Embryonic facial prominence (tissue), 1 donor: ENCODE data around the gene MYO1E.
"Not testable (repeated sequence)": the region's sequence is repeated elsewhere in the genome, so short reads cannot be mapped to it uniquely, and the experiment has no call there.

Source experiments
- DNase-seq: peaks from one replicate; pipeline ENCODE4 v3.0.0-alpha.2; 2016; ENCODE audit errors: extremely low spot score

The MYO1E gene

GRCh38 chr15:59292442-59293151 is 80.1 kb downstream of the MYO1E start:
- DNase-seq: no peak

DNA sequence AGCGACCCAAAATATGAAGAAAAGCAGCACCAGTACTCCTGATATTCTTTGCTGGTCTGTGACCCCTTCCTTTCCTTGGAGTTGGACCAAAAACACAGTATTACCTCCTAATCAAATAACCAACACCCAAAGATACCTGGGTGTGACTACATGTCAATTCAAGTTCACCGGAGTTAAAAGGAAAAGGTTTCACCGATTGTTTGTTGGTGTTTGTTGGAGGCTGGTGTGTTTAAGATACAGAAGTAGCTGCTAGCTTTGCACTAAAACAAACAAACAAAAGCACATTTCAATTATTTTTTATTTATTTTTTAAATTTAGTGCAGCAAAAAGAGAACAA is 81.5 kb downstream of the MYO1E start:
- no peak for DNase-seq

GRCh38 chr15:59290295-59291212 is 82.1 kb downstream of the MYO1E start:
- DNase-seq: no peak

DNA sequence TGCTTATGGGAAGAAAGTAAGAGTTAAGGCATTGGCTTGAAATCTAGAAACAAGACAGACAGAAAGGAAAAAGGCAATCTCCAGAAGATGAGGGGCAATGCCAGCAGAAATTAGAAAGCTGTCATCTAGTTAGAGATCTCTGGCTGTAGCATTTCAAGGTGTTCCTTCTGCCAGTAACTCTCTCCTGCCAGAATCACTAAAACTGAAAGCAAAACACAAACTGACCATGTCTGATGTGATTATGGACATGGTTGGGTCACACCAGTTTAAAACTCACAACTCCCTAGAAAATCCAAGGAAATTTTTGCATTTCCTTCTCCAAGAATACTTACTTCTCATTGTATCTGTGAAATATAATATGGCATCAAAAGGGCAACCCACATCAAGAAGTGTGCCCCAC is 83.1 kb downstream of the MYO1E start:
- DNase-seq: no peak

DNA sequence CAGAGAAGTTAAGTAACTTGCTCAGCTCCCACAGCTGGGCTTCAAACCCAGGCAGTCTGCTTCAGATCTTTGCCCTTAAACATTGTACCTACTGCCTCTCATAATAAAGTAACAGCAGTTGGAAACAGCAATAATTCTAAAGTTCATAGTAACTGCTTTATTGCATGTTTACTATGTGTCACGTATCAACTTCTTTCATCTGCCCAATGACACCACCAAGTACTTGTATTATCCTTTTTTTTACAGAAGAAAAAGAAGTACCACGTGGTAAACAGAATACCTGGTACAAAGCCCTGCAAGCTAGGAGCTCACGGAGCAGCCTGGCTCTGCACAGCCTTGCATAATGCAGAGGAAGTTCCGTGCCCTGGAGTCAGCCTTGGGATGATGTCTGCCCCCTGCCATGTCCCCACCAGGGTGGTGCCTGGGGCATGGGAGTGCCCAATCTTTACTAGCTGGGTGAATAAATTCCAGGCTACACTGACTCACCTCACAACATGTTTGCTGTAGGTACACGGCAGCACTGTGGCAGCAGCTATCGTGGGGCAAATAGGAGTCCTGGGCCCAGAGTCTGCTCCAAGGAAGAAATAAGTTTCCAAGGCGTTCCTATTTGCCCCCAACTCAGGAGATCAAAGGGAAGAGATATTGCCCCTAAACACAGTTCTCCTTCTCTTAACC is 88.8 kb downstream of the MYO1E start:
- no peak for DNase-seq

DNA sequence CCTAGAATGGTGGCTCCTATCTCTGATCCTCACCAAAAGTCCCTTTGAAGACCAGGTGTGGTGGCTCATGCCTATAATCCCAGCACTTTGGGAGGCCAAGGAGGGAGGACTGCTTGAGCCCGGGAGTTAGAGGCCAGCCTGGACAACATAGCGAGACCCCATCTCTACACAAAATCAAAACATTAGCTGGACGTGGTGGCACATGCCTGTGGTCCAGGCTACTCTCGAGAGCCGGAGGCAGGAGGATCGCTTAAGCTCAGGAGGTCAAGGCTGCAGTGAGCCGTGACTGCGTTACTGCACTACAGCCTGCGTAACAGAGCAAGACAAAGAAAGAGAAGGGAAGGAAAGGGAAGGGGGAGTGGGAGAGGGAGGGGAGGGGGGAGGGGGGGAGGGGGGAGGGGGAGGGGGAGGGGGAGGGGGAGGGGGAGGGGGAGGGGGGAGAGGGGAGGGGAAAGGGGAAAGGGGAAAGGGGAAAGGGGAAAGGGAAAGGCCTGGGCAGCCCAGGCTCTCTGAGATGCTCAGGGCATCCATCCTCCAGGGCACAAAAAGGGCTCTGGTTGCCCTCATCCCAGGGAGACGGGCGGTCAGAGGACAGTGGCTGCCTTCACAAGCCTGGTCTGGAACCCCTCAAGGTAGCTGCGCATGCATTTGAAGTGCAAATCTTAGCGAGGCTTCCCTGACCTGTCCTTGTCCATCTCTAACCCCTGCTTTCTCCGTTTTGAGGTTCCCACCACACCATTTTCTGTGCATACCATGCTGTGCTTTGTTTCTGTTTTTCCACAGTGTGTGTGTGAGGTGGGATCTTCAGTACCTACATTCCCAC is 89.9 kb downstream of the MYO1E start:
- no peak for DNase-seq

GRCh38 chr15:59281699-59282098 is 91.0 kb downstream of the MYO1E start:
- no peak for DNase-seq

DNA sequence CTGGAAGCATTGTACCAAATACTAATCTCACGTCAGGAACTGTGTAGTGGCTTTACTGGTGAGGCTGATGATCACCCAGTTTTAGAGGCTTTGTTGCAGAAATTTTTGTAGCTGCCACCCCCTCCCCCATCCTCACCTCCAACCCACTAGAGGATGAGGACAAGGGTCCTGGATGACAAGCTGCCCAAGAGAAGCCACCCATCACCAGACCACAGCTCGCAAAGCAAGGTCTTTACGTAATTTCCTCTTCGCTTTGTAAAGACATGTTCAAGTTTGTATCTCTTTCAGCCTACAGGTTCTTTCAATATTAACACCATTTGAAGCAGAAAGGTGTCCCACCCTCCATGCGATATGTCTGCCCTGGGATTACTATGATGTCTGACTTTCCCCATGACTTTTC is 91.8 kb downstream of the MYO1E start:
- no peak for DNase-seq

- DNase-seq: not testable (repeated sequence)
Measured at GRCh38 chr15:59280292-59280691, 92.4 kb downstream of the MYO1E start.

DNA sequence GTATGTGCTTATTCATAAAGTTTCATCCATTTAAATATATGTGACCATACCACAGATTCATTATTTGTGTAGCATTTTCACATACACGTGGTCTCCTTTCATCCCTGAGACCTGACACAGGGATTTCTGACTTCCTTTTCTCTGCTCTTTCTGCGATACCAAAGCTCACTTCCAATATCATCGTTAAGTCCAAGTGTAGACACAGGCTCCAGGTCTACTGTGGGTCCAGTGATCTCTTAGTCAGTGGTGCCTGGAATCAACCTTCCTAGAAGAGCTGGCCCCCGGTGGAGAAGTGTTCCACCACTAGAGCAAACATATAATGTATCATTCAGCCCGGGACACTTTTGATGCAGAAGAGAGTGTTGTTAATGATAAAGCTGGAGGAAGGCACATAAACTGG is 93.6 kb downstream of the MYO1E start:
- no peak for DNase-seq

GRCh38 chr15:59278120-59278519 is 94.6 kb downstream of the MYO1E start:
- DNase-seq: no peak

GRCh38 chr15:59276225-59277178 is 96.2 kb downstream of the MYO1E start:
- DNase-seq: no peak

GRCh38 chr15:59274126-59274970 is 98.3 kb downstream of the MYO1E start:
- DNase-seq: no peak

DNA sequence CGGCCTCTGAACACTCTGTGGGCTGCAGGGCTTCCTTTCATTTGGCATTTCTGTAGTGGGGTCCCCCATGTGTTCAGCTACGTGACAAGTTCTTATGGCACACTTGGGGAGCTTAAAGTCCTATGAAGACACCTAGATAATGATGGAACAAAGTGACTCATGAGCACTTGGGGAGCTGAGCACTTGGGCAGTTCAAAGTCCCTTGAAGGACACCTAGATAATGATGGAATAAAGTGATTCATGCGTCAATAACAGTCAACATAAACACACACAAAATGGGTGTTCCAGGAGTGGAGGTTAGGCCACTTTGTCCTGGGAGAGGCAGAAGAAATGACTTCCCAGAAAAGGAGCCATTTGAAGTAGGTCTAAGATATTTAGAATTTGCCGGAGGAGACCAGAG is 99.4 kb downstream of the MYO1E start:
- DNase-seq: no peak

DNA sequence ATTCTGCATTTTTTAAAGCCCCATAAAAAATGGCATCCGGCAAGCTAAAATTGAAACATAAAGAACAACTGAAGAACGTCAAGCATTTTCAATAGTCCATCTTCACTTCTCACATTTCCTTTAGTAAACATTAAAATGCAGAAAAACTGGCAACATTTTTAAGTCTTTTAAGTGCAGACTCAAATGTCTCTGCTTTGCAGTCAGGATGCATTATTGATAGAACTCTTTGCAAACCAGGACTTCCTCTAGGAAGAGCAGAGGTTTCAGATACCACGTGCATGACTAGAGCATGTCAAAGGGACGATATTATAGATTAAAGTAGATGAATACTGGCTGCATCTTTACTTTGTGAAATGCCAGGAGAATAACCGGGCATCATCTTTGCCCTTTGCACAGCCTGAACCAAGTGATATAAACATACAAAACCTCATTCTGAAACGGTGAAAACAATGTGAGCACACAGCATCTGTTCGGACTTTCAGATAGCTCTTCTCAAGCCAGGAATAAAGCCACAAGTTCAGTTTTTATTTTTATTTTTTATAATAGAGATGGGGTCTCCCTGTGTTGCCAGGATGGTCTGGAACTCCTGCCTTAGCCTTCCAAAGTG is 101.0 kb downstream of the MYO1E start:
- no peak for DNase-seq

GRCh38 chr15:59268852-59269407 is 103.7 kb downstream of the MYO1E start:
- DNase-seq: no peak

DNA sequence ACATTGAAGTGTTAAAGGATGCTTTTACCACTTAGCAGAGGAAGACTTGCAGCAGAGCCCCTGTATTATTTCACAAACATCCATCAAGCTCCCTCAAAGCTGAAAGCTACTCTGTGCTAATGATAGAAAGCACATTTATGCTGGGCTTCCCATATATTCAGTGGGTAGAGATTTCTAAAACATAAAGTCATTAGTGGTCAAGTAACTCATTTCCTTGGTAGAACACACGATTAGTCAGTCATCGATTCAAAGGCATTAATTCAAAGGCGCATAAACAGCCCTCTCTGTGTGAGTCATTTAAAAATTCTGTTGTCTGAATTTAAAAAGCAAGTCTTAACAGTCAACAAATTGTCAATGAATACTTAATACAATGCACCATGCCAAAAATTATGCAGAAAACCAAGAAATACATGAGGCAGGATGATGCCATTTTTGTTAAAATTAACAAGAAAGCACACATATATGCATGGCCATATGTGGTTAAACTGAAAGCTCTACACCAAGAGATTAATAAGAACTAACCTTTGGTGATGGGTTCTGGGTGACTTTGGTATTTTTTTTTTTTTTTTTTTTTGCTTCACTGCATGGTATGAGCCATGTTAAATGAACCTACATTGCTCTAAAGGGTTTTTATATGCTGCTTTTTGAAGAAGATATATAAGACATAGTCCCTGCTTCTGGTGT is 104.4 kb downstream of the MYO1E start:
- DNase-seq: no peak

DNA sequence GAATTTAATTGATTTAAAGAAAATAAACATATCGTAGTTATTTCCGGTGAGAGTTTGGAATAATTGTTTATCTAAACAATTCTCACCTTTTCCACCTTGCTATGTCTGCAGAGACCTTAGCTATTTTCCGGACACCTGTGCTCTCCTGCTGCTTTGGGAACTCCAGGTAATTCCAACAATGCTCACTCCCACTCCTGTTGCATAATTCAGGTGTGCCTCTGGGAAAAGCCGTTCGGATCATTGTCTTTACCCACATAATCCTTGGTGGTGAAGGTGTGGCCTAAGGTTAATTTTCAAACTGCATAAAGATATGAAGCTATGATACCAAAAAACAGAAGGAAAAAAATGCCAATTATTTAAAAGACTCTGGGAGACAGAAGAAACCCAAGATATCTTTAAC is 106.6 kb downstream of the MYO1E start:
- no peak for DNase-seq
